ENCODE results near the gene CTSC. TPM values are rescaled to one million over a fixed set of nuclear protein-coding genes. Genes with fewer than 3 reads are reported as not detected.

CTSC gene
- polyA plus RNA-seq, 1 donor (not counting 4 experiments of a cell fraction or from before 2014, with no cell fraction given), result 658 TPM

DNA sequence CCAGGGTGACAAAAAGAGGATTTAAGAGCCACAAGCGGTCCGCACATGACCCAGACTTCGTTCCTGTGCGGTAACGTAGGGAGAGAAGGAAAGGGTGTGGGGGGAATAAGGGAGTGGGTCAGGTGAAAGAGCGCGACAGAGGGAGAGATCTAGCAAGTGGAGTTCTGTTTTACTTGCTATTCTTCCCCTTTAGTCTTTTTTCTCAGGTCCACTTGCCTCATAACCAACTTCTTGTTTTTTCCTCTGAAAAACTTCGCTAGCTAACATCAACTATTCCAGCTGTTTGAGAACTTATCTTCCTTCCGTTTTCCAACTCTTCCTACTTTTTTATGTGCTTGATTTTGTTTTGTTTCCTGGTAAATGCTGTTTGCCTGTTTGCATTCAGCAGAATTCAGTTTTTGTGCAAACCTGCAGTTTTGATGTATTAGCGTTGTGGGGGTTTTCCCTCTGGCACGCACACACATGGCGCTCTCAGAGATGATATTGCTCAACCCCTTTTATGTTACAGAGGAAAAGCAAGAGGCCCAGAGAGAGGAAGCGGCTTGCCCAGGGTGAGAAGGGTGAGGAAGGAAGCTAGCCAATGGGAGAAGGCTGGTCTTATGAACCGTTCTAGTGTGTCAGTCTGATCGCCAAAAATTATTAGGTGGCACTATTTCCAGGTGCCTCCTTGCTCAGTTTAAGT lies 592 bp upstream of the CTSC start:
- H3K9ac ChIP-seq (ENCODE audit: control insufficient read depth, extremely low read depth, insufficient read depth, low read length), result peak overlapping the region; percentile 95
- peak overlapping the region; percentile 87 for H3K27ac ChIP-seq (ENCODE audit: control insufficient read depth, insufficient read depth, low read length)
- H3K27me3 ChIP-seq (ENCODE audit: control insufficient read depth, extremely low read depth, insufficient read depth, low read length), result no peaks in the 10 kb centered on the region
- peak; percentile 86 for FAIRE-seq
- H3K4me2 ChIP-seq (ENCODE audit: control insufficient read depth, extremely low read depth, insufficient read depth, low read depth, low read length), result peak overlapping the region; percentile 96
- H3K4me3 ChIP-seq (ENCODE audit: control insufficient read depth in 2 of 3, extremely low read depth in 1 of 3, insufficient read depth in 2 of 3, low read depth in 1 of 3, low read length in 3 of 3), result peak overlapping the region; percentile 86 to 97 (median 91)
- peak overlapping the region; percentile 75 for H2AFZ ChIP-seq (ENCODE audit: control insufficient read depth, low read length)
- H3K9me1 ChIP-seq (ENCODE audit: control insufficient read depth, extremely low read depth, insufficient read depth, low read length), result no peaks in the 10 kb centered on the region
- peaks cover 31% of the 10 kb centered on the region for H3K4me1 ChIP-seq (ENCODE audit: control insufficient read depth, extremely low read depth, insufficient read depth, low read length)
- H3K36me3 ChIP-seq (ENCODE audit: control insufficient read depth in 2 of 2, extremely low read depth in 1 of 2, insufficient read depth in 2 of 2, low read length in 2 of 2), result peaks cover 3 to 10% of the 10 kb centered on the region in 2 experiments
- no peaks in the 10 kb centered on the region for H3K9me3 ChIP-seq (ENCODE audit: control insufficient read depth, low read depth, low read length)
- dilution Hi-C loops (cut with MboI; ENCODE audit: extremely low pct_ligation_motif_present, low sequenced_read_pairs), result loop anchor here (25.0 kb wide), 1 partner anchor 199 kb away; no protein-coding TSS in a partner anchor
- peak; percentile 49 for DNase-seq (ENCODE audit: low read depth, low spot score)
- H4K20me1 ChIP-seq (ENCODE audit: control insufficient read depth, extremely low read depth, insufficient read depth, low read length), result no peaks in the 10 kb centered on the region
- peaks cover 43% of the 10 kb centered on the region for H3K79me2 ChIP-seq (ENCODE audit: control insufficient read depth, insufficient read depth, low read length)
- TF ChIP-seq EZH2 (IDR thresholded peaks at IDR 0.05; ENCODE audit: low read length) (no peak), CTCF (optimal IDR thresholded peaks at IDR 0.05 in 1 of 3, IDR thresholded peaks at IDR 0.05 in 1 of 3, conservative IDR thresholded peaks at IDR 0.05 in 1 of 3; ENCODE audit: extremely low read depth in 1 of 3, insufficient read depth in 2 of 3, low read length in 3 of 3) (no peak)

DNA sequence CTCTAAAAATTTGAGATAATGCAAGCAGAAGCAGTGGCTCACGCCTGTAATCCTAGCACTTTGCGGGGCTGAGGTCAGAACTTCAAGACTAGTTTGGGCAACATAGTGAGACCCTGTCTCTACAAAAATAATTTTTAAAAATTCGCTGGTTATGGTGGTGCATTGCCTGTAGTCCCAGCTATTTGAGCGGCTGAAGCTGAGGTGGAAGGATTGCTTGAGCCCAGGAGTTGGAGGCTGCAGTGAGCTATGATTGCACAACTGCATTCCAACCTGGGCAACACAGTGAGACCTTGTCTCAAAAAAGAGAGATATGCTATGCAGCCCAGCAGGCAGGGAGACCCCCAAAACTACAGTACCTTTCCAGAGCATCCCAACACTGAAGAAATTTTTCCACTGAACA lies 2.3 kb downstream of the CTSC start:
- Histone ChIP-seq H3K4me1 (ENCODE audit: control insufficient read depth, extremely low read depth, insufficient read depth, low read length) (peaks cover 36% of the 10 kb centered on the region), H3K4me2 (ENCODE audit: control insufficient read depth, extremely low read depth, insufficient read depth, low read depth, low read length) (peak overlapping the region; percentile 90), H3K36me3 (ENCODE audit: control insufficient read depth in 2 of 2, extremely low read depth in 1 of 2, insufficient read depth in 2 of 2, low read length in 2 of 2) (peaks cover 10 to 24% of the 10 kb centered on the region in 2 experiments), H3K9me3 (ENCODE audit: control insufficient read depth, low read depth, low read length) (no peaks in the 10 kb centered on the region), H4K20me1 (ENCODE audit: control insufficient read depth, extremely low read depth, insufficient read depth, low read length) (no peaks in the 10 kb centered on the region), H3K79me2 (ENCODE audit: control insufficient read depth, insufficient read depth, low read length) (peaks cover 69% of the 10 kb centered on the region), H2AFZ (ENCODE audit: control insufficient read depth, low read length) (no peak overlapping the region), H3K9me1 (ENCODE audit: control insufficient read depth, extremely low read depth, insufficient read depth, low read length) (no peaks in the 10 kb centered on the region), H3K4me3 (ENCODE audit: control insufficient read depth in 2 of 3, extremely low read depth in 1 of 3, insufficient read depth in 2 of 3, low read depth in 1 of 3, low read length in 3 of 3) (peak overlapping the region; percentile 86 to 97 (median 91)), H3K27ac (ENCODE audit: control insufficient read depth, insufficient read depth, low read length) (no peak overlapping the region), H3K9ac (ENCODE audit: control insufficient read depth, extremely low read depth, insufficient read depth, low read length) (peak overlapping the region; percentile 49), H3K27me3 (ENCODE audit: control insufficient read depth, extremely low read depth, insufficient read depth, low read length) (no peaks in the 10 kb centered on the region)
- TF ChIP-seq EZH2 (IDR thresholded peaks at IDR 0.05; ENCODE audit: low read length), result no peak
- no peak for TF ChIP-seq CTCF (optimal IDR thresholded peaks at IDR 0.05 in 1 of 3, IDR thresholded peaks at IDR 0.05 in 1 of 3, conservative IDR thresholded peaks at IDR 0.05 in 1 of 3; ENCODE audit: extremely low read depth in 1 of 3, insufficient read depth in 2 of 3, low read length in 3 of 3)
- FAIRE-seq, result no peak
- dilution Hi-C loops (cut with MboI; ENCODE audit: extremely low pct_ligation_motif_present, low sequenced_read_pairs), result loop anchor here (25.0 kb wide), 1 partner anchor 202 kb away; no protein-coding TSS in a partner anchor
- DNase-seq (ENCODE audit: low read depth, low spot score), result no peak

Data from keratinocyte (primary cell).